Measurements from ENCODE around the gene NEDD9.

NEDD9 gene

GRCh38 chr6:11172501-11173327, 59.8 kb downstream of the NEDD9 start:
- peak; percentile 92 for TF ChIP-seq CTCF (IDR thresholded peaks at IDR 0.05)
- H3K9ac ChIP-seq, result no peak overlapping the region

GRCh38 chr6:11171952-11172351, 60.5 kb downstream of the NEDD9 start:
- Histone ChIP-seq H3K4me1 (no peaks in the 10 kb centered on the region), H2AFZ (no peak overlapping the region), H3K27ac (no peak overlapping the region), H3K4me3 (ENCODE audit: low read depth, low read length) (no peak overlapping the region), H3K9me3 (ENCODE audit: control insufficient read depth, low read length) (no peaks in the 10 kb centered on the region), H3K4me2 (ENCODE audit: low read length) (no peak overlapping the region), H3K27me3 (ENCODE audit: control insufficient read depth, insufficient read depth, low read length) (no peaks in the 10 kb centered on the region), H3K36me3 (ENCODE audit: control insufficient read depth, insufficient read depth, low read length) (no peaks in the 10 kb centered on the region), H3K9ac (no peak overlapping the region), H3K79me2 (no peaks in the 10 kb centered on the region)
- no peak for TF ChIP-seq CTCF (IDR thresholded peaks at IDR 0.05)

More at GRCh38 chr6:11172501-11173327, 59.8 kb downstream of the NEDD9 start:
- Histone ChIP-seq H3K4me2 (ENCODE audit: low read length) (no peak overlapping the region), H3K27ac (no peak overlapping the region), H3K4me1 (no peaks in the 10 kb centered on the region), H3K36me3 (ENCODE audit: control insufficient read depth, insufficient read depth, low read length) (no peaks in the 10 kb centered on the region), H2AFZ (peak overlapping the region; percentile 35), H3K27me3 (ENCODE audit: control insufficient read depth, insufficient read depth, low read length) (no peaks in the 10 kb centered on the region), H3K4me3 (ENCODE audit: low read depth, low read length) (no peak overlapping the region), H3K79me2 (no peaks in the 10 kb centered on the region), H3K9me3 (ENCODE audit: control insufficient read depth, low read length) (no peaks in the 10 kb centered on the region)

GRCh38 chr6:11168091-11168635, 64.3 kb downstream of the NEDD9 start:
- H3K36me3 ChIP-seq (ENCODE audit: control insufficient read depth, insufficient read depth, low read length), result no peaks in the 10 kb centered on the region
- H3K4me3 ChIP-seq (ENCODE audit: low read depth, low read length), result no peak overlapping the region
- no peak overlapping the region for H3K4me2 ChIP-seq (ENCODE audit: low read length)
- H3K4me1 ChIP-seq, result no peaks in the 10 kb centered on the region
- no peak overlapping the region for H2AFZ ChIP-seq
- H3K9ac ChIP-seq, result no peak overlapping the region
- H3K79me2 ChIP-seq, result no peaks in the 10 kb centered on the region
- TF ChIP-seq CTCF (IDR thresholded peaks at IDR 0.05), result no peak
- no peaks in the 10 kb centered on the region for H3K9me3 ChIP-seq (ENCODE audit: control insufficient read depth, low read length)
- H3K27me3 ChIP-seq (ENCODE audit: control insufficient read depth, insufficient read depth, low read length), result no peaks in the 10 kb centered on the region
- H3K27ac ChIP-seq, result no peak overlapping the region

- H3K4me3 ChIP-seq (ENCODE audit: low read depth, low read length), result no peak overlapping the region
- H3K4me2 ChIP-seq (ENCODE audit: low read length), result no peak overlapping the region
- no peak for TF ChIP-seq CTCF (IDR thresholded peaks at IDR 0.05)
- H3K27me3 ChIP-seq (ENCODE audit: control insufficient read depth, insufficient read depth, low read length), result no peaks in the 10 kb centered on the region
- H3K9me3 ChIP-seq (ENCODE audit: control insufficient read depth, low read length), result no peaks in the 10 kb centered on the region
- no peak overlapping the region for H3K27ac ChIP-seq
- H3K36me3 ChIP-seq (ENCODE audit: control insufficient read depth, insufficient read depth, low read length), result no peaks in the 10 kb centered on the region
- no peaks in the 10 kb centered on the region for H3K4me1 ChIP-seq
- H3K9ac ChIP-seq, result no peak overlapping the region
- no peak overlapping the region for H2AFZ ChIP-seq
- no peaks in the 10 kb centered on the region for H3K79me2 ChIP-seq
Measured at GRCh38 chr6:11166948-11167347, 65.5 kb downstream of the NEDD9 start.

Data from parathyroid adenoma (tissue), 2 donors.